ENCODE data around the gene SLC35G1.

DNA sequence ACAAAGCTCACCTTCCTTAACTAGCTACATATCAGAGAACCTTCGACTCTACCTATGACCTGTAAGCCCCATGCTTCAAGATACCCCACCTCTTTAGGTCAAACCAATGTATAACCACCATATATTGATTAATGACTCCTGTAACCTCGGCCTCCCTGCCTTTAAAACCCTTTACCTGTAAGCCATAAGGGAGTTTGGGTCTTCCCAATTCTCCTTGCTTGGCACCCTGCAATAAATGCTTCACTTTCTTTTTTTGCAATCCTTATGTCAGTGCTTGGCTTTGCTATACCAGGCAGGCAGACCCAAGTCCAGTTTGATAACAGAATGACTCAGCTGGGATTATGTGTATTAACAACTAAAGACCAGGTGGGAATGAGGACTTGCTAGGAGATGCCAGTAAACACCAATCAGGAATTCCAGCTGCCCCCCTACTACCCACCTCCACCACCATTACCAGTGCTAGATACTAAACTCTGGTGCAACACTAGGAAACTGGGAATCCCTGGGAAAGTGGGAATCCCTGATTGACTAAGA lies 22.0 kb upstream of the SLC35G1 start:
- TF ChIP-seq, protein P1, sequence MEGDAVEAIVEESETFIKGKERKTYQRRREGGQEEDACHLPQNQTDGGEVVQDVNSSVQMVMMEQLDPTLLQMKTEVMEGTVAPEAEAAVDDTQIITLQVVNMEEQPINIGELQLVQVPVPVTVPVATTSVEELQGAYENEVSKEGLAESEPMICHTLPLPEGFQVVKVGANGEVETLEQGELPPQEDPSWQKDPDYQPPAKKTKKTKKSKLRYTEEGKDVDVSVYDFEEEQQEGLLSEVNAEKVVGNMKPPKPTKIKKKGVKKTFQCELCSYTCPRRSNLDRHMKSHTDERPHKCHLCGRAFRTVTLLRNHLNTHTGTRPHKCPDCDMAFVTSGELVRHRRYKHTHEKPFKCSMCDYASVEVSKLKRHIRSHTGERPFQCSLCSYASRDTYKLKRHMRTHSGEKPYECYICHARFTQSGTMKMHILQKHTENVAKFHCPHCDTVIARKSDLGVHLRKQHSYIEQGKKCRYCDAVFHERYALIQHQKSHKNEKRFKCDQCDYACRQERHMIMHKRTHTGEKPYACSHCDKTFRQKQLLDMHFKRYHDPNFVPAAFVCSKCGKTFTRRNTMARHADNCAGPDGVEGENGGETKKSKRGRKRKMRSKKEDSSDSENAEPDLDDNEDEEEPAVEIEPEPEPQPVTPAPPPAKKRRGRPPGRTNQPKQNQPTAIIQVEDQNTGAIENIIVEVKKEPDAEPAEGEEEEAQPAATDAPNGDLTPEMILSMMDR (conservative IDR thresholded peaks at IDR 0.05 in 1 of 2, IDR thresholded peaks at IDR 0.05 in 1 of 2; ENCODE audit: extremely low read depth in 1 of 2, insufficient read depth in 1 of 2, low read depth in 1 of 2, low read length in 2 of 2), result no peak
- no peak for TF ChIP-seq EZH2 (IDR thresholded peaks at IDR 0.05; ENCODE audit: borderline replicate concordance, low read length)

Data from mammary epithelial cell (primary cell).